HUES6 (cell line): ENCODE measurements around the gene SLC22A3.

Experiments
- H3K27ac ChIP-seq: 2 replicates; pipeline ENCODE4 v1.7.0; 2013; ENCODE audit warnings: low read depth, mild to moderate bottlenecking, low read length, inconsistent platforms
- H3K27me3 ChIP-seq: 2 replicates; pipeline ENCODE4 v1.6.1; 2013; ENCODE audit warnings: low read length; ENCODE audit not compliant: control insufficient read depth, insufficient read depth
- H3K36me3 ChIP-seq: 2 replicates; pipeline ENCODE4 v1.6.1; 2013; ENCODE audit warnings: low read length; ENCODE audit not compliant: control insufficient read depth, insufficient read depth
- H3K4me1 ChIP-seq: 2 replicates; pipeline ENCODE4 v1.6.1; 2013; ENCODE audit warnings: low read length; ENCODE audit not compliant: control insufficient read depth, insufficient read depth
- H3K4me3 ChIP-seq: 2 replicates; pipeline ENCODE4 v1.5.1; 2013; ENCODE audit warnings: low read depth, low read length
- H3K9ac ChIP-seq: one replicate; pipeline ENCODE4 v1.6.1; 2013; ENCODE audit warnings: mild to moderate bottlenecking, low read length
- H3K9me3 ChIP-seq: 2 replicates; pipeline ENCODE4 v1.6.1; 2013; ENCODE audit warnings: low read depth, low read length; ENCODE audit not compliant: control insufficient read depth, insufficient read depth

Gene SLC22A3

GRCh38 chr6:160429620-160429895 lies 81.4 kb downstream of the SLC22A3 start:
- no peaks in the 10 kb centered on the region for H3K36me3 ChIP-seq
- no peak overlapping the region for H3K27ac ChIP-seq
- H3K9me3 ChIP-seq: no peaks in the 10 kb centered on the region
- no peaks in the 10 kb centered on the region for H3K27me3 ChIP-seq
- peaks cover 12% of the 10 kb centered on the region for H3K4me1 ChIP-seq
- H3K4me3 ChIP-seq: no peak overlapping the region
- H3K9ac ChIP-seq: no peak overlapping the region

- Histone ChIP-seq H3K4me1 (peaks cover 12% of the 10 kb centered on the region), H3K9me3 (no peaks in the 10 kb centered on the region), H3K36me3 (no peaks in the 10 kb centered on the region), H3K27ac (no peak overlapping the region), H3K4me3 (no peak overlapping the region), H3K27me3 (no peaks in the 10 kb centered on the region), H3K9ac (no peak overlapping the region)
Measured at GRCh38 chr6:160430203-160430602, 82.0 kb downstream of the SLC22A3 start.

GRCh38 chr6:160430751-160431150 lies 82.6 kb downstream of the SLC22A3 start:
- Histone ChIP-seq H3K27me3 (no peaks in the 10 kb centered on the region), H3K36me3 (no peaks in the 10 kb centered on the region), H3K9ac (no peak overlapping the region), H3K4me3 (no peak overlapping the region), H3K27ac (no peak overlapping the region), H3K9me3 (no peaks in the 10 kb centered on the region), H3K4me1 (peaks cover 12% of the 10 kb centered on the region)

GRCh38 chr6:160431226-160431625 lies 83.0 kb downstream of the SLC22A3 start:
- no peak overlapping the region for H3K27ac ChIP-seq
- no peaks in the 10 kb centered on the region for H3K36me3 ChIP-seq
- H3K9ac ChIP-seq: no peak overlapping the region
- H3K9me3 ChIP-seq: no peaks in the 10 kb centered on the region
- no peaks in the 10 kb centered on the region for H3K27me3 ChIP-seq
- H3K4me1 ChIP-seq: peaks cover 12% of the 10 kb centered on the region
- H3K4me3 ChIP-seq: no peak overlapping the region

- no peak overlapping the region for H3K9ac ChIP-seq
- H3K4me1 ChIP-seq: peaks cover 12% of the 10 kb centered on the region
- no peaks in the 10 kb centered on the region for H3K27me3 ChIP-seq
- H3K4me3 ChIP-seq: no peak overlapping the region
- no peak overlapping the region for H3K27ac ChIP-seq
- H3K9me3 ChIP-seq: no peaks in the 10 kb centered on the region
- no peaks in the 10 kb centered on the region for H3K36me3 ChIP-seq
Measured at GRCh38 chr6:160431791-160432404, 83.7 kb downstream of the SLC22A3 start.

- H3K9ac ChIP-seq: no peak overlapping the region
- no peaks in the 10 kb centered on the region for H3K27me3 ChIP-seq
- no peak overlapping the region for H3K27ac ChIP-seq
- no peaks in the 10 kb centered on the region for H3K9me3 ChIP-seq
- H3K4me1 ChIP-seq: peaks cover 6% of the 10 kb centered on the region; the same call in 1 of the 2 replicates
- H3K4me3 ChIP-seq: no peak overlapping the region
- H3K36me3 ChIP-seq: no peaks in the 10 kb centered on the region
Measured at GRCh38 chr6:160435935-160436334, 87.8 kb downstream of the SLC22A3 start.

- Histone ChIP-seq H3K9me3 (no peaks in the 10 kb centered on the region), H3K36me3 (no peaks in the 10 kb centered on the region), H3K27ac (no peak overlapping the region), H3K4me3 (no peak overlapping the region), H3K4me1 (peaks cover 6% of the 10 kb centered on the region; the same call in 1 of the 2 replicates), H3K9ac (no peak overlapping the region), H3K27me3 (no peaks in the 10 kb centered on the region)
Measured at GRCh38 chr6:160437154-160437553, 89.0 kb downstream of the SLC22A3 start.

- Histone ChIP-seq H3K4me1 (peaks cover 6% of the 10 kb centered on the region; the same call in 1 of the 2 replicates), H3K4me3 (no peak overlapping the region), H3K27ac (no peak overlapping the region), H3K9ac (no peak overlapping the region), H3K9me3 (no peaks in the 10 kb centered on the region), H3K27me3 (no peaks in the 10 kb centered on the region), H3K36me3 (no peaks in the 10 kb centered on the region)
Measured at GRCh38 chr6:160437775-160438174, 89.6 kb downstream of the SLC22A3 start.

GRCh38 chr6:160438481-160438880 lies 90.3 kb downstream of the SLC22A3 start:
- Histone ChIP-seq H3K9me3 (no peaks in the 10 kb centered on the region), H3K4me1 (peaks cover 6% of the 10 kb centered on the region; the same call in 1 of the 2 replicates), H3K27me3 (no peaks in the 10 kb centered on the region), H3K4me3 (no peak overlapping the region), H3K9ac (no peak overlapping the region), H3K27ac (no peak overlapping the region), H3K36me3 (no peaks in the 10 kb centered on the region)

GRCh38 chr6:160439751-160440150 lies 91.6 kb downstream of the SLC22A3 start:
- H3K9ac ChIP-seq: no peak overlapping the region
- H3K27me3 ChIP-seq: no peaks in the 10 kb centered on the region
- no peaks in the 10 kb centered on the region for H3K36me3 ChIP-seq
- no peaks in the 10 kb centered on the region for H3K9me3 ChIP-seq
- H3K4me3 ChIP-seq: no peak overlapping the region
- H3K27ac ChIP-seq: no peak overlapping the region
- H3K4me1 ChIP-seq: peaks cover 6% of the 10 kb centered on the region; the same call in 1 of the 2 replicates

GRCh38 chr6:160442151-160442550 lies 94.0 kb downstream of the SLC22A3 start:
- Histone ChIP-seq H3K36me3 (no peaks in the 10 kb centered on the region; the same call in 1 of the 2 replicates), H3K27me3 (no peaks in the 10 kb centered on the region), H3K9me3 (no peaks in the 10 kb centered on the region), H3K27ac (no peak overlapping the region), H3K4me1 (peaks cover 6% of the 10 kb centered on the region; the same call in 1 of the 2 replicates), H3K4me3 (no peak overlapping the region), H3K9ac (no peak overlapping the region)

GRCh38 chr6:160445130-160445529 lies 97.0 kb downstream of the SLC22A3 start:
- H3K4me3 ChIP-seq: no peak overlapping the region
- H3K9ac ChIP-seq: no peak overlapping the region
- no peaks in the 10 kb centered on the region for H3K9me3 ChIP-seq
- no peaks in the 10 kb centered on the region for H3K4me1 ChIP-seq
- H3K27me3 ChIP-seq: no peaks in the 10 kb centered on the region
- no peak overlapping the region for H3K27ac ChIP-seq
- no peaks in the 10 kb centered on the region; the same call in 1 of the 2 replicates for H3K36me3 ChIP-seq
